ENCODE results near the gene SEL1L3. TPM values are rescaled to one million over a fixed set of nuclear protein-coding genes. Genes with fewer than 3 reads are reported as not detected.

The SEL1L3 gene
- total and polyA plus RNA-seq, 2 donors (not counting 1 experiment from before 2014, with no cell fraction given), result 120 to 280 TPM

DNA sequence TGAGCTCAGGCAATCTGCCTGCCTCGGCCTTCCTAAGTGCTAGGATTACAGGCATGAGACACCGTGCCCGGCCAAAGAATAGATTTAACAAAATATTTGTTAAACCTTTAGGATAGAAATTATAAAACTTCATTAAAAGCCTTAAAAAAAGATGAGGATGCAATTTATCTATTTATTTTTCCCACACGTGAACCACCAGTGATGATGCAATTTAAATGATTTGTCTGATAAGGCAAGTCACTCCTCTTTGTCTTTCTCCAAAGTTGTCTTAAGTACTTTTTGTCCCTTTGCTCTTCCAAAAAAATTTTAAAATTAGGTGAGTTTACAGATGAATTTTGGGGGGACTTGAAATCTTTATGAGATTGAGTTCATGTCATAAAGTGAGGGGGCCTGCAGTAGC is 149.0 kb downstream of the SEL1L3 start:
- H3K4me2 ChIP-seq (replicated peaks; ENCODE audit: low read depth, low read length, poor library complexity, severe bottlenecking), result no peak overlapping the region
- intact Hi-C loops (cut with micrococcal nuclease), result no loop called here

DNA sequence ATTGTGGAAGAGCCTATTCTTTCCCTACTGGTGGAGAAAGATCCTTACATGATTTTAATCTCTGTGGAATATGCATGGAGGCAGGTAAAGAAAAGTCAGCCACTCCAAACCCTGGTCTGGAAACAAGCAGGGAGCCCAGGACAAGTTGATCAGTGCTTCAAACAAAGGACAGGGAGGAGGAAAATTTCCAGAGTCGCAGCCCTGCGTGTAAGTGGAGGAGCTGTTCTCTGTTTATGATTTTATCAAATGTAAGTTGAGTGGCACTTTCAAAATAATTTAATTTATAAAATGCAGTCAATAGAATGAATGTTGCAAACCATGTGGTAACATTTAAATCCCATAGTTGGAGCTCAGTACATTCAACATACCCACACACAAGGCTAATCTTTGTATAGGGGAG is 150.2 kb downstream of the SEL1L3 start:
- Histone ChIP-seq H3K4me2 (replicated peaks; ENCODE audit: low read depth, low read length, poor library complexity, severe bottlenecking) (no peak overlapping the region), H3K27ac (ENCODE audit: low read length in 2 of 2) (no peak overlapping the region), H3K36me3 (replicated peaks in 1 of 2; ENCODE audit: control extremely low read depth in 1 of 2, control insufficient read depth in 1 of 2, extremely low read depth in 1 of 2, insufficient read depth in 2 of 2, low read length in 1 of 2) (peaks cover 0 to 2% of the 10 kb centered on the region in 2 experiments), H4K20me1 (ENCODE audit: control insufficient read depth, insufficient read depth, low read length, poor library complexity, severe bottlenecking) (no peaks in the 10 kb centered on the region), H3K9ac (ENCODE audit: low read length) (no peak overlapping the region), H3K79me2 (ENCODE audit: control insufficient read depth, insufficient read depth, low read length) (no peaks in the 10 kb centered on the region), H2AFZ (ENCODE audit: insufficient read depth, low read depth, low read length, poor library complexity, severe bottlenecking) (no peak overlapping the region), H3K4me3 (ENCODE audit: control extremely low read depth in 1 of 5, extremely low read depth in 1 of 5, insufficient read depth in 1 of 5, low read depth in 2 of 5, low read length in 4 of 5) (no peak overlapping the region), H3K27me3 (replicated peaks in 1 of 4; ENCODE audit: control extremely low read depth in 1 of 4, control insufficient read depth in 3 of 4, insufficient read depth in 4 of 4, low read length in 3 of 4) (no peaks in the 10 kb centered on the region), H3K9me3 (ENCODE audit: control extremely low read depth in 1 of 3, control insufficient read depth in 2 of 3, insufficient read depth in 1 of 3, low read length in 2 of 3) (no peaks in the 10 kb centered on the region), H3K4me1 (ENCODE audit: control insufficient read depth in 2 of 2, insufficient read depth in 2 of 2, low read length in 2 of 2) (no peaks in the 10 kb centered on the region)
- DNase-seq, result no peak
- TF ChIP-seq, protein P1, sequence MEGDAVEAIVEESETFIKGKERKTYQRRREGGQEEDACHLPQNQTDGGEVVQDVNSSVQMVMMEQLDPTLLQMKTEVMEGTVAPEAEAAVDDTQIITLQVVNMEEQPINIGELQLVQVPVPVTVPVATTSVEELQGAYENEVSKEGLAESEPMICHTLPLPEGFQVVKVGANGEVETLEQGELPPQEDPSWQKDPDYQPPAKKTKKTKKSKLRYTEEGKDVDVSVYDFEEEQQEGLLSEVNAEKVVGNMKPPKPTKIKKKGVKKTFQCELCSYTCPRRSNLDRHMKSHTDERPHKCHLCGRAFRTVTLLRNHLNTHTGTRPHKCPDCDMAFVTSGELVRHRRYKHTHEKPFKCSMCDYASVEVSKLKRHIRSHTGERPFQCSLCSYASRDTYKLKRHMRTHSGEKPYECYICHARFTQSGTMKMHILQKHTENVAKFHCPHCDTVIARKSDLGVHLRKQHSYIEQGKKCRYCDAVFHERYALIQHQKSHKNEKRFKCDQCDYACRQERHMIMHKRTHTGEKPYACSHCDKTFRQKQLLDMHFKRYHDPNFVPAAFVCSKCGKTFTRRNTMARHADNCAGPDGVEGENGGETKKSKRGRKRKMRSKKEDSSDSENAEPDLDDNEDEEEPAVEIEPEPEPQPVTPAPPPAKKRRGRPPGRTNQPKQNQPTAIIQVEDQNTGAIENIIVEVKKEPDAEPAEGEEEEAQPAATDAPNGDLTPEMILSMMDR (IDR thresholded peaks at IDR 0.05), result no peak
- TF ChIP-seq EZH2 (IDR thresholded peaks at IDR 0.05; ENCODE audit: borderline replicate concordance, insufficient read depth, low read depth, low read length, poor library complexity, severe bottlenecking), result no peak
- ATAC-seq (ENCODE audit: low read depth), result no peak
- Mint-ChIP-seq H3K27ac (no peak overlapping the region), H3K4me3 (no peak overlapping the region), H3K9me3 (ENCODE audit: insufficient read depth) (peaks cover 5% of the 10 kb centered on the region), H3K27me3 (no peaks in the 10 kb centered on the region), H3K4me1 (no peaks in the 10 kb centered on the region)
- no CpG with 5 or more reads among the region's 2 CpGs for WGBS (ENCODE audit: insufficient coverage)
- ChIA-PET CTCF (no interaction called here), POLR2A (no interaction called here)
- intact Hi-C loops (cut with micrococcal nuclease), result no loop called here

More for the DNA sequence above, 149.0 kb downstream of the SEL1L3 start:
- Histone ChIP-seq H3K27me3 (replicated peaks in 1 of 4; ENCODE audit: control extremely low read depth in 1 of 4, control insufficient read depth in 3 of 4, insufficient read depth in 4 of 4, low read length in 3 of 4) (no peaks in the 10 kb centered on the region), H2AFZ (ENCODE audit: insufficient read depth, low read depth, low read length, poor library complexity, severe bottlenecking) (no peak overlapping the region), H3K79me2 (ENCODE audit: control insufficient read depth, insufficient read depth, low read length) (no peaks in the 10 kb centered on the region), H4K20me1 (ENCODE audit: control insufficient read depth, insufficient read depth, low read length, poor library complexity, severe bottlenecking) (no peaks in the 10 kb centered on the region), H3K27ac (ENCODE audit: low read length in 2 of 2) (no peak overlapping the region), H3K9me3 (ENCODE audit: control extremely low read depth in 1 of 3, control insufficient read depth in 2 of 3, insufficient read depth in 1 of 3, low read length in 2 of 3) (no peaks in the 10 kb centered on the region), H3K36me3 (replicated peaks in 1 of 2; ENCODE audit: control extremely low read depth in 1 of 2, control insufficient read depth in 1 of 2, extremely low read depth in 1 of 2, insufficient read depth in 2 of 2, low read length in 1 of 2) (peaks cover 0 to 2% of the 10 kb centered on the region in 2 experiments), H3K4me3 (ENCODE audit: control extremely low read depth in 1 of 5, extremely low read depth in 1 of 5, insufficient read depth in 1 of 5, low read depth in 2 of 5, low read length in 4 of 5) (no peak overlapping the region), H3K9ac (ENCODE audit: low read length) (no peak overlapping the region), H3K4me1 (ENCODE audit: control insufficient read depth in 2 of 2, insufficient read depth in 2 of 2, low read length in 2 of 2) (no peaks in the 10 kb centered on the region)
- CTCF ChIA-PET, result no interaction called here
- POLR2A ChIA-PET, result interaction anchor here (0.7 kb wide), 1 partner anchor 1209 kb away, joined by 4 read pairs; no protein-coding TSS in a partner anchor
- TF ChIP-seq, protein P1 (IDR thresholded peaks at IDR 0.05), result no peak
- no peak for TF ChIP-seq EZH2 (IDR thresholded peaks at IDR 0.05; ENCODE audit: borderline replicate concordance, insufficient read depth, low read depth, low read length, poor library complexity, severe bottlenecking)
- Mint-ChIP-seq H3K4me1 (no peaks in the 10 kb centered on the region), H3K27me3 (no peaks in the 10 kb centered on the region), H3K27ac (no peak overlapping the region), H3K9me3 (ENCODE audit: insufficient read depth) (peaks cover 3% of the 10 kb centered on the region), H3K4me3 (no peak overlapping the region)
- no peak for DNase-seq
- ATAC-seq (ENCODE audit: low read depth), result no peak
- WGBS (ENCODE audit: insufficient coverage), result no CpG with 5 or more reads among the region's 4 CpGs
